GM18909 (cell line): ENCODE measurements around the gene ACOX2.
A peak's percentile ranks its signal among the peaks of the same experiment; 100 is the strongest.

ENCODE experiments used
- ATAC-seq: cut with Tn5 transposase; IDR thresholded peaks from one replicate; pipeline ENCODE4 v1.9.1; 2021; ENCODE audit warnings: mild to moderate bottlenecking; ENCODE audit not compliant: unreplicated experiment, poor library complexity

ACOX2 gene

GRCh38 chr3:58514405-58514804 lies 22.6 kb downstream of the ACOX2 start:
- ATAC-seq = no peak

GRCh38 chr3:58508437-58508836 lies 28.6 kb downstream of the ACOX2 start:
- no peak for ATAC-seq

DNA sequence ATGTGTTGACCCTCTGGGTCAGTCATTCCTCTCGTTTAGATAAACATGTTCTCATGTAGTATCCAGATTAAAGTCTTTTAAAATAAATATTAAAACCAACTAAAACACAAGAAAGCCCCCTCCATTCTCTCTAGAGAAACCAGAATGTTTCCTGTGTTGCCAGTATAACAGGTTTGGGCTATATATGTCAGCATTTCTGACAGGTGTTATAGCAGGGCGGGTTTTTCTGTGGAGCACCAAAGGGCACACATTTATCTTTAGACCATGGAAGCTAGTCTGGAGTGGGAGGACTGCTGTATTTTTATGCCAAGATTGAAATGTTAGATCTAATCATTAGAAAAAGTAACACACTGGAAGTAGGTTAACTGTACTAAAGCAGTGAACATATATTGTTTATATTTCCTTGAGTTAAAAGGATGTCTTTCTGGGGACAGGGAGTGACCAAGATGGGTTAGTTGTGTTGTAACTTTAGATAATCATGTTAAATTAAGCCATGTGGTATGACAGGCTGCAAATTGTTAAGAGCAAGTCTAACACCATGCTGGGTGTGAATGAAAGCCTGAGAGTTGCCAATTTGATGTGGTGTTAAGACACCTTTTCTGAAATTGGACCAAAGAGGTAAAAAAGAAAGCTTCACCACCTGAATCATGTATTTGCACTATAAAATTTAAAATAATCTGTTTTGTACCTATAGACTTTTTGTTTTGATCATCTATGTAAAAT lies 29.5 kb downstream of the ACOX2 start:
- ATAC-seq = no peak

DNA sequence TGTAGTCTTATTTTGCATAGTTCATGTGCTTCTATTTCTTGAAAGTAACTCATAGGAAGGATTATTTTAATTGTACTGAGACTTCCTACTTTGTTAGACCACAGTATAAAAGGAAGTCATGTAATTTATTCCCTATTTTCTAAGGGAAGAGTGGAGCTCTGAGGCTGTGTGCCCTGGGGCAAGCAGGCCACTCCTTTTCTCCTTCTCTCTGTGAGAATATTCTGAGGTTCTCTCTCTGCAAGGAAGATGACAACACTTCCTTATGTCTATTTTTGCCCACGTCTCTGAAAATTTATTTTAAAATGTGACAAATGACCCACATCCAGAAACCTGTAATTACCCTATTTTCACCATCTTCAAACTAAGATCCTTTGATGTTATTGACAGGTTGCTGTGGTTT lies 34.1 kb downstream of the ACOX2 start:
- ATAC-seq = no peak

DNA sequence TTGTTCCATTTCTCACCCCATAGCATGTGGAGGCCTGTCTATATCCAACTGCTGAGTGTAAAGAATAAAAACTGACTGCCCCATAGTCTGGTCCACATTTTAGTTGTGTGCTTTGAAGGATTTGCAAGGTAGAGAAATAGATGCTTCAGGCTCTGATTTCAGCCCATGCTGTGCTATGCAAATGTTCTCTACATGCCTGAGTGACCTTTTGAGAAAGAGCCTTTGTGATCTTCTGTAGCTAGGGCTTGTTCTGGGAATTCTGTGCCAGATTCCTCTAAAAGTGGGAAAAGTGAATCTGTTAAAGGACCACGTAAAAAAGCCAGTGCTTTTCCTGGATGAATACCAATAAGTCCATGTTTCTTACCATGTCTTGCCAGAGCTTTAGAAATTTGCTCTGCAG lies 39.9 kb downstream of the ACOX2 start:
- ATAC-seq = no peak

DNA sequence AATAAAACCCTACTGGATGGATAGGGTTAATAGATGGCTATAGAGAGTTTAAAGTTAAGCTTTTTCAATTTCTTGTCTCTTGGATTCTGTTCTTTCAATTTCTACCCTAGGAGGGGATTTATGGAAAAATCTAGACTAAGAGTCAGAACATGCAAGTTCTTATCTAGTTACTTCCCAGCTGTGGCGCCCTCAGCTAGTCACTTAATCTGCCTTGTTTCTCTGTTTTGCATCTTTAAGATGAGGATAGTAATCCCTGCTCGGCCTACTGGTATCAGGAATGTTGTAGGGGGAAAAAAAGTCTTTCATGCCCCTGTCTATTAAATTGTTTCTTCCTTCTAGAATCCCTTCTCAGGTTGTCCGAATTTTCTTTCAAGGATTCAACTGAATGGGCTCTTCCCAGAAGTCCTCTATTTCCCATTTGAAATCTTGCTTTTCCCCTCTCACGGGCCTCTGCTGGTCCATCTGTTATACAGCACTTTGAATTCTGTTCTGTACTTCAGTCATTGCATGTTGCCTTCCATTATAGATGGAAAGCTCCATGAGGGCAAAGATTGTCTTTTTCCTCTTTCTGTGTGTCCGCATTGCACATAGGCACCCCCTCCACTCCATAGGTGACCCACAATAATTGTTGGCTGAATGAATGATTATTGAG lies 40.7 kb downstream of the ACOX2 start:
- ATAC-seq = no peak

DNA sequence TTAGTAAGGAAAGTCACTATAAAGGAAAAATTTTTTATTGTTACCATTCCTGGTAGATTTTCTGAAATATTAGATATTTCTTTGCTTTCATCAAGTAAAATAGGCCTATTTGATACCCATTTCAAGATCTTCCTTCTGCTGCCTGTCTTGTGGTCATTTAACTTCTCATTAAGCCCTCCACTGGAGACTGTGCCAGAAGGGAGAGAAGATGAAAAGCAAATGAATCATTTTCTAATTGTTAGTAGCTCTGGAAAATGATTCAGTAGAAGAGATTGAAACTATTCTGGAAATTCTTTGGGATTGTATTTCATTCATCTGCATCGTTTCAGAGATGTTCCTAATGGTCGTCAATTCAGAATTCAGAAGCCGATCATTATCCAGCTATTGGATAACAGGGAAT lies 41.9 kb downstream of the ACOX2 start:
- ATAC-seq = no peak

DNA sequence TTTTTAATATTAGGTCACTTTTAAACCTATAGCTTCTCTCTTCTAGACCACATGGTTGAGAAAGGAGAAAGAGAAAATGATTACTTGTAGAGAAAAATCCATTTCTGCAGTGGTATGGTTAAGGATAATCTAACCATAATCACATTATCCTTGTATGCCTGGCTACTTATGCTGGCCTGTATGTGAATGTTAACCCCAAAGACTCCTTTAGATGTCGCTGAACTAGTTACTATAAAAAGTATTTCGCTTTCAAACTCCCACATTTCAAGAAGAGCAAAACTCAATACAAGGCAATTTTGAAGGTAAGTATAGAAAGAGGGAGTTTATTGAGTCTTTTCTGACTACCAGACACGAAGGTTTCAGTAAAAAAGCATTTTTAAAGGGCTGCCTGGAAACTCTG lies 42.9 kb downstream of the ACOX2 start:
- no peak for ATAC-seq

DNA sequence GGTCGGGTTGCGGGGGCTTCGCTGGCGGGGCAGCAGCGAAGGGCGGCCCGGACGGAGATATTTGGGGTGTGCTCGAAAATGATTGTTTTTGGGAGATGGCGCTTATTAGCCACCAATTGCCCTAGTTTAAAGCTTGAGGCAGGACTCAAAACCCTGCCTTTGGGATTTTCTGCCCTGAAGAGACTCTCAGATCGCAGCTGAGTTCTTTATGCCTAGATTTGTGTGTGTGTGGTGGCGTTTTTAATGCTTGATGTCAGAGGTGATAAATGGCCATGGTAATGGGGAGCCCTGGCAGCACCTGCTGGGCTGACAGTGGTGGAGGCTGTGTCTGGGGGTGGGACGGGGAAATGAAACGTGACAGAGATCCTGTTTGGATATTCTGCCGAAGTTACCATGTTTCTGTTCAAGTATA lies 44.5 kb downstream of the ACOX2 start:
- ATAC-seq = peak; percentile 16

GRCh38 chr3:58491506-58492402 lies 45.2 kb downstream of the ACOX2 start, which contains the start of gene KCTD6:
Gene KCTD6, plus strand, starts transcription at chr3:58492096. Its CDS starts 6,660 bp downstream, at chr3:58498756.
- ATAC-seq = peak; percentile 94

DNA sequence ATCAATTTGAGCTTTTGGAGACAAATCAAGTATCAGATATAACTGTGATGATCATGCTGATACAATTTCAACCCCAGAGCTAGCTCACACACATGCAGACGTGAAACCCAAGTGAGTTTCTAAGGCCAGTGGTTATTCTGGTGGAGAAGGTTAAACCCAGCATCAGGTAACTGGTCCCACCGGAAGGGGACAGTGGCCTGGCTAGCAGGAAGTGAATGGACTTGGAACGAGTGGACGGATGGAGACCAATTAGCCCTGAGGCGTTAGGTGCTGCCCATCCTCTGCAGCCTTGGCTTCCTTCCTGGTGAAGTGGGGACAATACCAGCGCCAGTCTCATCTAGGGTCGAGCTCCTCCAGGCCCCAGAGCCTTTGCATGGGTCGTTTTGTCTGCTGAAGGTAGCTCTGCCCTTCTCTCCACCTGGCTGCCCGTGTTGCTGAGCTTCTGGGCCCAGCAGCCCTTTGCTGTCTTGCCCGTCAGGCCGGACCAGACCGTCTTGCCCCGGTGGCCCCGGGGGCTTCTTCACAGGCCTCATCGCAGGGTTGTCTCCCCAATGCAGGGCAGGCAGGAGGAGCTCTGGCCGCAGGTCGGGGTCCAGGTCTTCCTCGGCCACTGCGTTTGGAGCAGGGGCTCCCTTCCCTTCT lies 46.0 kb downstream of the ACOX2 start:
- ATAC-seq = no peak

- no peak for ATAC-seq
These were observed 48.0 kb downstream of the ACOX2 start for GRCh38 chr3:58488967-58489366.

- no peak for ATAC-seq
These were observed 49.7 kb downstream of the ACOX2 start for GRCh38 chr3:58487140-58487886.

DNA sequence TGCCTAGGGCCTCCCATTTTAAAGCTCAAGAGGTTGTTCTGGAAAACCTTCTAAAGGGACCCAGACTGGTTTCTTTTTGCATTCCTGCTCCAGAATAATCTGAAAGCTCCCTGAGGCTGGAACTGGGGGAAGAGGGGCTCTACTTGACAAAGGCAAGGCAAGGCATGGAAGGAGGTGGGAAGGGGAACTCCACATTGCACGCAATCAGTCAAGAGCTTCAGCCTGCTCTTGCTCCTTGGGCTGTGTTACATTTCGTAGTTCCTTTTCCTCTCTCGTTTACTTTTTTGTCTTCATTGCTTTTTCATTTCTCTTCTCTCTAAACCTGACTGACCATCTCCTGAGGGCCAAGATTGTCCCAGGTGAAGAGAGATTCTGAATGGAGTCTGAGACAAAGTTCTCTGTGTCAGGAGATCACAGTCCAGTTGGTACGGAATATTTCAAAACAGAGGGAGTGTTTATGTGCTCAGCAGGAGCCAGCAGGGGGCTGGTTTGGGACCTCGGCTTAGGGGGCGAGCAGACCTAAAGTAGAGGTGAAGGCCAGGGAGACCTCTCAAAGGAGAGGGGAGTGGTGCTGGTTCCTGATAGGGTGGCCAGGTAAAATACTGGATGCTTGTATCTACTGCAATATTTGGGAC lies 51.1 kb downstream of the ACOX2 start:
- no peak for ATAC-seq

DNA sequence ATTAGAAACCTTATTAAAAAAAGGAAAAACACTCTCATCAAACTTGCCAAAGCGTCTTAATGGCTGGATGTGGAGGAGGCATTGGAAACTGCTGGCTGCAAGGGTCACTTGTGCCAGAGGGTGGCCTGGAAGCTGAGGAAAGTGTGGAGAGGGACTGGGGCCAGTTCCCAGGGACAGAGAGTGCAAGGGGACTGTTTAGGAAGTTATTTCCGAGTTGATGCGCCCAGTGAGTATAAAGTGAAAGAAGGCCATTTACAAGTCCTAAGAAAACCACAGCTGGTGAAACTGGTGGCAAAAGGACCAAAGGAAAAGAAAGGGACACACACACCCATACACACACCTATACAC lies 52.3 kb downstream of the ACOX2 start:
- ATAC-seq = no peak

GRCh38 chr3:58484045-58484721 lies 52.8 kb downstream of the ACOX2 start:
- no peak for ATAC-seq

- ATAC-seq = no peak
These were observed 53.9 kb downstream of the ACOX2 start for GRCh38 chr3:58482917-58483636.

GRCh38 chr3:58480309-58480708 lies 56.7 kb downstream of the ACOX2 start:
- ATAC-seq = no peak
